Loucy (cell line): ENCODE data around the gene ZC3H18.

Experiments used
- H2AFZ ChIP-seq: fragments of 200-600 bp; sonication (generic); 2 replicates; pipeline ENCODE4 v1.6.0; 2016; ENCODE audit warnings: antibody characterized with exemption, mild to moderate bottlenecking, low read length, moderate library complexity
- H3F3A ChIP-seq: fragments of 200-600 bp; 2 replicates; pipeline ENCODE4 v1.6.0; 2016; ENCODE audit warnings: antibody characterized with exemption, low read depth, mild to moderate bottlenecking
- H3K27me3 ChIP-seq: fragments of 200-600 bp; sonication (generic); 2 replicates; pipeline ENCODE4 v1.6.1; 2014; ENCODE audit warnings: low read length, mild to moderate bottlenecking; ENCODE audit not compliant: insufficient read depth, poor library complexity, severe bottlenecking
- H3K36me3 ChIP-seq: fragments of 200-600 bp; sonication (generic); 2 replicates; pipeline ENCODE4 v1.6.1; 2016; ENCODE audit warnings: low read length; ENCODE audit not compliant: insufficient read depth
- H3K4me1 ChIP-seq: fragments of 200-600 bp; sonication (generic); 2 replicates; pipeline ENCODE4 v1.5.1; 2014; ENCODE audit warnings: low read length, mild to moderate bottlenecking; ENCODE audit not compliant: insufficient read depth, poor library complexity, severe bottlenecking
- H3K4me2 ChIP-seq: fragments of 200-600 bp; sonication (generic); 2 replicates; pipeline ENCODE4 v1.6.0; 2014; ENCODE audit warnings: antibody characterized with exemption, low read length, low read depth, mild to moderate bottlenecking; ENCODE audit not compliant: poor library complexity, severe bottlenecking
- H3K4me3 ChIP-seq: fragments of 200-600 bp; sonication (generic); 2 replicates; pipeline ENCODE4 v1.5.1; 2014; ENCODE audit warnings: low read length, mild to moderate bottlenecking, mixed read lengths; ENCODE audit not compliant: poor library complexity, severe bottlenecking
- H3K79me2 ChIP-seq: fragments of 200-600 bp; sonication (generic); 2 replicates; pipeline ENCODE4 v1.6.1; 2014; ENCODE audit warnings: low read length; ENCODE audit not compliant: insufficient read depth
- H3K9ac ChIP-seq: fragments of 200-600 bp; sonication (generic); 2 replicates; pipeline ENCODE4 v1.6.0; 2014; ENCODE audit warnings: mild to moderate bottlenecking, low read depth, low read length, moderate library complexity; ENCODE audit not compliant: poor library complexity, severe bottlenecking
- H3K9me2 ChIP-seq: fragments of 200-600 bp; sonication (generic); replicated peaks from 2 replicates; pipeline ENCODE4 v1.6.1; 2016; ENCODE audit warnings: low read depth, low read length, mixed read lengths
- H3K9me3 ChIP-seq: fragments of 200-600 bp; sonication (generic); 2 replicates; pipeline ENCODE4 v1.6.1; 2014; ENCODE audit warnings: mild to moderate bottlenecking, antibody characterized with exemption, low read length, low read depth; ENCODE audit not compliant: insufficient read depth
- H4K20me1 ChIP-seq: fragments of 200-600 bp; sonication (generic); 2 replicates; pipeline ENCODE4 v1.6.0; 2014; ENCODE audit warnings: antibody characterized with exemption, low read length, mild to moderate bottlenecking; ENCODE audit not compliant: insufficient read depth, poor library complexity, severe bottlenecking
- CTCF ChIP-seq: fragments of 200-600 bp; sonication (generic); conservative IDR thresholded peaks from 2 replicates; pipeline ENCODE4 v1.5.1; 2014; ENCODE audit warnings: mild to moderate bottlenecking, antibody characterized with exemption, low read length
- EZH2phosphoT487 ChIP-seq: fragments of 200-600 bp; IDR thresholded peaks from 2 replicates; pipeline ENCODE4 v1.6.1; 2018; ENCODE audit warnings: antibody characterized with exemption, mild to moderate bottlenecking, moderate library complexity, borderline replicate concordance

ZC3H18 gene

GRCh38 chr16:88548131-88548874, 21.9 kb upstream of the ZC3H18 start:
- no peaks in the 10 kb centered on the region for H3K27me3 ChIP-seq
- TF ChIP-seq EZH2phosphoT487 (no peak), CTCF (no peak)
- no peaks in the 10 kb centered on the region for H3K79me2 ChIP-seq
- H3K4me1 ChIP-seq: peaks cover 21% of the 10 kb centered on the region
- H3K9me3 ChIP-seq: no peaks in the 10 kb centered on the region
- no peak overlapping the region for H2AFZ ChIP-seq
- H3K4me3 ChIP-seq: no peak overlapping the region
- no peak overlapping the region for H3K4me2 ChIP-seq
- H4K20me1 ChIP-seq: no peaks in the 10 kb centered on the region
- H3K36me3 ChIP-seq: no peaks in the 10 kb centered on the region
- H3F3A ChIP-seq: no peaks in the 10 kb centered on the region
- no peak overlapping the region for H3K9ac ChIP-seq
- no peaks in the 10 kb centered on the region for H3K9me2 ChIP-seq

GRCh38 chr16:88548985-88549384, 21.2 kb upstream of the ZC3H18 start:
- no peaks in the 10 kb centered on the region for H3K27me3 ChIP-seq
- no peak overlapping the region for H3K9ac ChIP-seq
- H2AFZ ChIP-seq: no peak overlapping the region
- H3K4me3 ChIP-seq: no peak overlapping the region
- no peaks in the 10 kb centered on the region for H3K9me2 ChIP-seq
- no peaks in the 10 kb centered on the region for H3K9me3 ChIP-seq
- H3K79me2 ChIP-seq: no peaks in the 10 kb centered on the region
- H3K4me1 ChIP-seq: peaks cover 21% of the 10 kb centered on the region
- H3F3A ChIP-seq: no peaks in the 10 kb centered on the region
- no peaks in the 10 kb centered on the region for H3K36me3 ChIP-seq
- no peak for TF ChIP-seq CTCF
- no peaks in the 10 kb centered on the region for H4K20me1 ChIP-seq
- H3K4me2 ChIP-seq: no peak overlapping the region

GRCh38 chr16:88549671-88550245, 20.4 kb upstream of the ZC3H18 start:
- Histone ChIP-seq H3K36me3 (no peaks in the 10 kb centered on the region), H3K79me2 (no peaks in the 10 kb centered on the region)

More at GRCh38 chr16:88549671-88550245, 20.4 kb upstream of the ZC3H18 start:
- peaks cover 21% of the 10 kb centered on the region for H3K4me1 ChIP-seq
- no peaks in the 10 kb centered on the region for H3K9me3 ChIP-seq
- no peaks in the 10 kb centered on the region for H4K20me1 ChIP-seq
- no peaks in the 10 kb centered on the region for H3K9me2 ChIP-seq
- no peak overlapping the region; the same call in 1 of the 2 replicates for H2AFZ ChIP-seq
- H3K9ac ChIP-seq: peak overlapping the region; percentile 54
- no peaks in the 10 kb centered on the region for H3F3A ChIP-seq
- no peak for TF ChIP-seq CTCF
- no peak for TF ChIP-seq EZH2phosphoT487
- H3K4me3 ChIP-seq: peak overlapping the region; percentile 69
- H3K27me3 ChIP-seq: no peaks in the 10 kb centered on the region
- H3K4me2 ChIP-seq: peak overlapping the region; percentile 86
